ENCODE data around the gene CDH4.
"Not testable (repeated sequence)": the region's sequence is repeated elsewhere in the genome, so short reads cannot be mapped to it uniquely, and the experiment has no call there.

Gene CDH4

GRCh38 chr20:61932711-61933480 lies 680.8 kb downstream of the CDH4 start:
- DNase-seq (ENCODE audit: low read depth), result no peak

GRCh38 chr20:61933481-61933950 lies 681.5 kb downstream of the CDH4 start:
- DNase-seq (ENCODE audit: low read depth), result no peak

- no peak for DNase-seq (ENCODE audit: low read depth)
Observed at GRCh38 chr20:61933951-61934715, 682.1 kb downstream of the CDH4 start.

GRCh38 chr20:61934716-61935530 lies 682.9 kb downstream of the CDH4 start:
- no peak for DNase-seq (ENCODE audit: low read depth)

- no peak for DNase-seq (ENCODE audit: low read depth)
Observed at GRCh38 chr20:61935926-61936700, 684.1 kb downstream of the CDH4 start.

DNA sequence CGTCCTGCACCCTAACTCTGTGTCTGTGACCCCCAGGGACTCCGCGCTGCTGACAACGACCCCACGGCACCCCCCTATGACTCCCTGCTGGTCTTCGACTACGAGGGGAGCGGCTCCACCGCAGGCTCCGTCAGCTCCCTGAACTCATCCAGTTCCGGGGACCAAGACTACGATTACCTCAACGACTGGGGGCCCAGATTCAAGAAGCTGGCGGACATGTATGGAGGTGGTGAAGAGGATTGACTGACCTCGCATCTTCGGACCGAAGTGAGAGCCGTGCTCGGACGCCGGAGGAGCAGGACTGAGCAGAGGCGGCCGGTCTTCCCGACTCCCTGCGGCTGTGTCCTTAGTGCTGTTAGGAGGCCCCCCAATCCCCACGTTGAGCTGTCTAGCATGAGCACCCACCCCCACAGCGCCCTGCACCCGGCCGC lies 684.7 kb downstream of the CDH4 start:
- DNase-seq (ENCODE audit: low read depth), result no peak

DNA sequence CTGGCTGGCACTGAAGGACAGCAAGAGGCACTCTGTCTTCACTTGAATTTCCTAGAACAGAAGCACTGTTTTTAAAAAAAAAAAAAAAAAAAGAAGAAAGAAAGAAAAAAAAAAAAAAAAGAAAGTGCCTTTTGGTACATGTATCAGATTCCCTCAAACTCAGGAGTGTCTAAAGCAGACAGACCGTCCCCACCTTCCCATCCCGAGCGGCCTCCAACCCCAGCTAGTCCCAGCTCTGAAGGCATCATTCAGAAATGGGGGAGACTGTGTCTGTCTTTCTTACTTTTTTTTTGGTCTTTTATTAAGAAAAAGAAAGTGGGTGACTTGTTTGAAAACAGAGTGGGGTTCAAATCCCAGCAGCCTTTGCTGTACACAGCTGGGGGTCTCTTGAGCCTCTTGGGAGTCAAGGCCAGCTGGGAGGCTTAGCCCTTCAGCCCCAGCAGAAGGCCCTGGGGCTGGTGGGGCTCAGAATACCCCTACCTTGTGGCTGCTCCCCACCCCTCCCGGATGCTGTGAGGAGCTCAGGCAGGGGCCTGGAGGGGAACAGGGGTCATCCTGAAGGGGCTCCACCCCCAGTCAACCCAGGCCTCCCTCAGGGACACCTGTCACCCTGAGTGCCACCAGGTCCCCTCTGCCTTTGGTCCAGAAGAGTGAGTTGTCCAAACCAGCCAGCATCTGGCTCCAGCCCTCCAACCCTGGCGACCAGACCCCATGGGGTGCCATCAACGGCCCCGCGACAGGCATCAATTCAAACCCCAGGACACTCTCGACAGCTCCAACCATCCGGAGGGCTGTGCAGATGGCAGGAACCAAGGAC lies 685.3 kb downstream of the CDH4 start:
- DNase-seq (ENCODE audit: low read depth), result no peak

GRCh38 chr20:61937963-61938838 lies 686.1 kb downstream of the CDH4 start:
- no peak for DNase-seq (ENCODE audit: low read depth)

GRCh38 chr20:61938839-61939690 lies 687.0 kb downstream of the CDH4 start:
- no peak for DNase-seq (ENCODE audit: low read depth)

- no peak for DNase-seq (ENCODE audit: low read depth)
Observed at GRCh38 chr20:61939691-61940360, 687.8 kb downstream of the CDH4 start.

- DNase-seq (ENCODE audit: low read depth), result no peak
Observed at GRCh38 chr20:61940491-61940890, 688.4 kb downstream of the CDH4 start.

- DNase-seq (ENCODE audit: low read depth), result no peak
Observed at GRCh38 chr20:61940976-61941720, 689.1 kb downstream of the CDH4 start.

DNA sequence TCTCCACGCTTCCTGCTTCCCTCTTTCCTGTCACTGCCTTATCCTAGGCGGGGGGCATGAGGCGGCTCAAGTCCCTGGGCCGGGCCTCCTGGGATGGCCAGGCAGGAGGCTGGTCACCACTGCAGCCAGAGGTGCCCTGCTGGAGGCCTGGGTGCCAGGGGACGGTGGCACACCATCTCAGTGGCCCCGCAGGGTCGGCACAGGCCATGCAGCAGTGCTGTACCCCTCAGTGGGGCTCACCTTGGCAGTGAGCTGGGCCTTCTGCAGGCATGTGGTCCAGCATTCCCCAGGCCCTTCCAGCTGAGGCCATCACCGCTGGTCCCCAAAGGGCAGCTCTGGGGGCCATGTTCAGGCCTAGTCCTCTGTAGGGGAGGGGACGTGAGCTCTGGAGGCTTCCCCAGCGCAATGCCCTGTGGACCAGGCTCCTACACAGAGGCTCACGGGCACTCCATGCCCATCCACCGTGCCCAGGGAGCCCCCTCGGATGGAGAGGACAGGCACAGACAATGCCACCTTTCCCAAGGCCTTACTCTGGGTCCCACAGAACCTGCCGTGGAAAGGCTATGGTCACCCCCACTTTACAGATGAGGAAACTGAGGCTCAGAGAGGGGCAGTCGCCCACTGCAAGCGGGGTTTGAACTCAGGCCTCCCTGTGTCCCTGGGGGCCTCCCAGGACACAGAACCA lies 689.8 kb downstream of the CDH4 start:
- no peak for DNase-seq (ENCODE audit: low read depth)

DNA sequence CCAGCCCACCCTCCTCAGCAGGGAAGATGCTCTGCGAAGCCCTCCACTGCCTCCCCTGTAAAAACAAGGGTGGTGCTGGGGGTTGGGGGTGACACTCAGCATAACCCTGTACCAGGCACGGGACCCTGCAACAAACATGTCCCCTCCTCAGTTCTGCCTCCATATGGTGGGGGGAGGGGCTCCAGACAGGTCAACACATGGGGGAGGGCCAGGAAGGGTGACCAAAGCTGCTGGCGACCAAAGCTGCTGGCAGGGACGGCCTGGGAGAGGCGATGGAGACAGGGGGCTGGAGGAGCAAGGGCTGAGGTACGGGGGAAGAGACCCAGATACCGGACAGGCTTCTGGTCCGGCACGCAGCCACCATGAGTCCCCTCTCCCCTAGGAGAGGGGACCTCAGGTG lies 690.5 kb downstream of the CDH4 start:
- no peak for DNase-seq (ENCODE audit: low read depth)

GRCh38 chr20:61944967-61945366 lies 692.9 kb downstream of the CDH4 start:
- DNase-seq (ENCODE audit: low read depth), result not testable (repeated sequence)

- DNase-seq (ENCODE audit: low read depth), result not testable (repeated sequence)
Observed at GRCh38 chr20:61945495-61945894, 693.4 kb downstream of the CDH4 start.

DNA sequence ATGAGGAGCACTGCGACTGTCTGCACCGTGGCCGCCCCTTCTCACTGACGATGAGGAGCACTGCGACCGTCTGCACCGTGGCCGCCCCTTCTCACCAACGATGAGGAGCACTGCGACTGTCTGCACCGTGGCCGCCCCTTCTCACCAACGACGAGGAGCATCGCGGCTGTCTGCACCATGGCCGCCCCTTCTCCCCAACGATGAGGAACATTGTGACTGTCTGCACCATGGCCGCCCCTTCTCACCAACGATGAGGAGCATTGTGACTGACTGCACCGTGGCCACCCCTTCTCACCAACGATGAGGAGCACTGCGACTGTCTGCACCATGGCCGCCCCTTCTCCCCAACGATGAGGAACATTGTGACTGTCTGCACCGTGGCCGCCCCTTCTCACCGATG lies 696.0 kb downstream of the CDH4 start:
- DNase-seq (ENCODE audit: low read depth), result not testable (repeated sequence)
